ENCODE measurements around the gene PIEZO2.

DNA sequence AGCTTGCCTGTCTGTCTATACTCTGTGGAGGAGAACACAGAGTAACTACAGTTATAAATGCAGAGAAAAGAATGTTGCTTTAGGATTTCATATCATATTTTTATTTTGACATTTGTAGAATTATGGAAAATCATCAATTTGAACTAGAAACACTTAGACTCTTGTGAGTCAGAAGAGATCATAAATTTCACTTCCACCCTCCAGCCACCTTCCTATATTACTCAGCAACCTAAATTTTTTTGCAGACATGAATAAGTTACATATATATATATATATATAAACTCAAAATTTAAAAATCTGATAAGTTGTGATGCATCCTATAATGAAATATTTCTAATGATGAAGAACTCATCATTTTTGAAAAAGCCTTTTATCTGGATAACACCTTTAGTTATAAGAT is 172.3 kb downstream of the PIEZO2 start:
- TF ChIP-seq, protein P1, sequence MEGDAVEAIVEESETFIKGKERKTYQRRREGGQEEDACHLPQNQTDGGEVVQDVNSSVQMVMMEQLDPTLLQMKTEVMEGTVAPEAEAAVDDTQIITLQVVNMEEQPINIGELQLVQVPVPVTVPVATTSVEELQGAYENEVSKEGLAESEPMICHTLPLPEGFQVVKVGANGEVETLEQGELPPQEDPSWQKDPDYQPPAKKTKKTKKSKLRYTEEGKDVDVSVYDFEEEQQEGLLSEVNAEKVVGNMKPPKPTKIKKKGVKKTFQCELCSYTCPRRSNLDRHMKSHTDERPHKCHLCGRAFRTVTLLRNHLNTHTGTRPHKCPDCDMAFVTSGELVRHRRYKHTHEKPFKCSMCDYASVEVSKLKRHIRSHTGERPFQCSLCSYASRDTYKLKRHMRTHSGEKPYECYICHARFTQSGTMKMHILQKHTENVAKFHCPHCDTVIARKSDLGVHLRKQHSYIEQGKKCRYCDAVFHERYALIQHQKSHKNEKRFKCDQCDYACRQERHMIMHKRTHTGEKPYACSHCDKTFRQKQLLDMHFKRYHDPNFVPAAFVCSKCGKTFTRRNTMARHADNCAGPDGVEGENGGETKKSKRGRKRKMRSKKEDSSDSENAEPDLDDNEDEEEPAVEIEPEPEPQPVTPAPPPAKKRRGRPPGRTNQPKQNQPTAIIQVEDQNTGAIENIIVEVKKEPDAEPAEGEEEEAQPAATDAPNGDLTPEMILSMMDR (IDR thresholded peaks at IDR 0.05; ENCODE audit: low read depth, low read length, poor library complexity, severe bottlenecking) = no peak
- TF ChIP-seq EZH2phosphoT487 (IDR thresholded peaks at IDR 0.05; ENCODE audit: borderline replicate concordance, low read length) = no peak

Data from DOHH2 (cell line).